HepG2 (cell line): ENCODE data around the gene HS3ST5. TPM values are rescaled to one million over a fixed set of nuclear protein-coding genes. Genes with fewer than 3 reads are reported as not detected.

Experiments
- ATAC-seq: fragments of 200-7000 bp; cut with Tn5 transposase; 3 replicates; pipeline ENCODE4 v1.9.1; 2020; ENCODE audit warnings: mild to moderate bottlenecking, moderate library complexity
- BruUV-seq: library from RNA; stranded (reverse); fragments of 400-500 nt; replicated peaks from 2 replicates; lab custom pipeline; 2021; lab: Mats Ljungman, UMichigan
- CTCF ChIA-PET: fragments of 300-600 bp; formaldehyde crosslinking; extraction: SDS; loops from one replicate; lab custom pipeline; 2021; ENCODE audit warnings: low total read pairs, inconsistent platforms, low intra/inter-chr PET ratio; lab: Yijun Ruan, JAX
- POLR2A ChIA-PET: fragments of 350-600 bp; sonication (Branson Sonifier 250); formaldehyde crosslinking; loops from one replicate; lab custom pipeline; 2020; ENCODE audit warnings: antibody characterized with exemption, inconsistent platforms; lab: Yijun Ruan, JAX
- DNase-seq: peaks from one replicate; pipeline ENCODE4 v3.0.0-alpha.2; 2015; ENCODE audit warnings: low spot score
- FAIRE-seq: peaks from 3 replicates; lab custom pipeline; 2011; peaks lifted over from hg19 to GRCh38; lab: Jason Lieb, UNC
- H2AFZ ChIP-seq: one replicate; pipeline ENCODE4 v1.6.1; 2011; ENCODE audit warnings: low read length, inconsistent platforms
- H3K27ac ChIP-seq: fragments of 300-600 bp; 3 replicates; pipeline ENCODE4 v1.8.0; 2011; ENCODE audit warnings: mixed run types, mild to moderate bottlenecking, mixed read lengths, low read length, inconsistent platforms; ENCODE audit not compliant: insufficient read depth; ENCODE audit errors: extremely low read length
- H3K27me3 ChIP-seq, 2 experiments: fragments of 200-600 bp in 1 of 2; 2 replicates in 1 of 2; 3 replicates in 1 of 2; pipeline versions ENCODE4 v1.6.0 to v1.8.0; 2011; ENCODE audit warnings: low read length in 2 of 2, mild to moderate bottlenecking in 2 of 2, moderate library complexity in 2 of 2, inconsistent platforms in 1 of 2; ENCODE audit not compliant: insufficient read depth in 2 of 2, control insufficient read depth in 1 of 2
- H3K36me3 ChIP-seq, 2 experiments: fragments of 200-600 bp in 1 of 2; replicated peaks in 1 of 2; 2 replicates in 1 of 2; 3 replicates in 1 of 2; pipeline versions ENCODE4 v1.5.1 to v1.8.0; 2011; ENCODE audit warnings: low read length in 2 of 2, inconsistent platforms in 1 of 2; ENCODE audit not compliant: insufficient read depth in 2 of 2, control insufficient read depth in 1 of 2
- H3K4me1 ChIP-seq: 2 replicates; pipeline ENCODE4 v1.5.1; 2012; ENCODE audit warnings: low read length, inconsistent platforms; ENCODE audit not compliant: insufficient read depth
- H3K4me2 ChIP-seq: 2 replicates; pipeline ENCODE4 v1.6.0; 2011; ENCODE audit warnings: low read depth, low read length, inconsistent platforms
- H3K4me3 ChIP-seq, 3 experiments: fragments of 200-600 bp in 1 of 3; sonication (generic), shearing (Covaris generic) in 1 of 3; replicated peaks in 1 of 3; 2 replicates each; pipeline ENCODE4 v1.5.1; 2011 to 2016; ENCODE audit warnings: low read length in 3 of 3, inconsistent platforms in 2 of 3, low read depth in 2 of 3, mild to moderate bottlenecking in 2 of 3, control low read depth in 1 of 3, mixed read lengths in 1 of 3; ENCODE audit not compliant: insufficient read depth in 1 of 3
- H3K79me2 ChIP-seq: one replicate; pipeline ENCODE4 v1.6.1; 2011; ENCODE audit warnings: low read length, inconsistent platforms; ENCODE audit not compliant: insufficient read depth
- H3K9ac ChIP-seq: 2 replicates; pipeline ENCODE4 v1.6.0; 2011; ENCODE audit warnings: mild to moderate bottlenecking, low read depth, low read length, inconsistent platforms; ENCODE audit not compliant: insufficient read depth
- H3K9me3 ChIP-seq: 2 replicates; pipeline ENCODE4 v1.5.1; 2012; ENCODE audit warnings: mild to moderate bottlenecking, low read length
- H4K20me1 ChIP-seq: 2 replicates; pipeline ENCODE4 v1.6.0; 2011; ENCODE audit warnings: inconsistent platforms, mild to moderate bottlenecking, low read length, moderate library complexity; ENCODE audit not compliant: insufficient read depth
- EZH2 ChIP-seq: conservative IDR thresholded peaks from 2 replicates; pipeline ENCODE4 v1.6.1; 2012; ENCODE audit warnings: mild to moderate bottlenecking, low read depth, low read length, moderate library complexity
- LCORL ChIP-seq, 2 experiments: fragments of 450-650 bp in 1 of 2; sonication (generic) in 1 of 2; formaldehyde crosslinking in 1 of 2; IDR thresholded peaks; 2 replicates each; pipeline versions ENCODE4 v1.5.0 to v1.6.1; 2017 to 2020; ENCODE audit warnings: antibody characterized with exemption in 1 of 2, missing genetic modification reagents in 1 of 2
- ZBTB38 ChIP-seq: sonication (generic); formaldehyde crosslinking; IDR thresholded peaks from 2 replicates; pipeline ENCODE4 v1.5.1; 2020; ENCODE audit warnings: mild to moderate bottlenecking, missing genetic modification reagents
- ZNF333 ChIP-seq: sonication (generic); formaldehyde crosslinking; IDR thresholded peaks from 2 replicates; pipeline ENCODE4 v1.4.0; 2020; ENCODE audit warnings: mild to moderate bottlenecking, missing genetic modification reagents, borderline replicate concordance
- ZNF431 ChIP-seq: sonication (generic); formaldehyde crosslinking; IDR thresholded peaks from 2 replicates; pipeline ENCODE4 v1.9.0; 2022; ENCODE audit warnings: missing genetic modification reagents, low read depth, mild to moderate bottlenecking, borderline replicate concordance
- WGBS: methylation state at CpG from one replicate; pipeline ENCODE4 v1.1.6; 2017; ENCODE audit warnings: low lambda C conversion rate; 5-methylcytosine and 5-hydroxymethylcytosine counted together
- in situ Hi-C: cut with HindIII; loops from 2 replicates; pipeline ENCODE4 v1.10.0; 2017; ENCODE audit warnings: low pct_unique_long_range_greater_than_20kb; ENCODE audit not compliant: extremely low pct_ligation_motif_present
- intact Hi-C: fragments of 100-400 bp; cut with micrococcal nuclease; formaldehyde crosslinking; loops from one replicate; pipeline ENCODE4 v1.10.0; 2022; ENCODE audit not compliant: unreplicated experiment
- polyA plus RNA-seq, 8 experiments: library from polyadenylated mRNA; depleted of rRNA in 3 of 8; stranded (reverse) in 7 of 8; unstranded in 1 of 8; fragments of >200 nt; fragmentation: Illumina TruSeq in 4 of 8; extraction: Trizol in 4 of 8; gene quantifications; 2 replicates each; pipeline versions ENCODE4 v1.2.1 to v1.2.3, GENCODE V29; 2011 to 2016; ENCODE audit warnings: low read depth in 4 of 8, missing spikeins in 1 of 8, mixed read lengths in 1 of 8; ENCODE audit not compliant: insufficient read depth in 1 of 8
- total RNA-seq, 5 experiments: library from RNA; depleted of rRNA; stranded (reverse); fragments of >200 nt; fragmentation: Illumina TruSeq; extraction: Trizol; gene quantifications; 2 replicates each; pipeline ENCODE4 v1.2.3, GENCODE V29; 2016; ENCODE audit warnings: low read depth in 1 of 5
- TF ChIP-seq, protein P1 (sequence below), 2 experiments: sonication (generic) in 1 of 2; formaldehyde crosslinking in 1 of 2; IDR thresholded peaks; 2 replicates each; pipeline versions ENCODE4 v1.6.1 to v1.9.0; 2014 to 2022; ENCODE audit warnings: antibody characterized with exemption in 1 of 2, borderline replicate concordance in 1 of 2, inconsistent platforms in 1 of 2, low read depth in 1 of 2, missing genetic modification reagents in 1 of 2
- TF ChIP-seq, protein P2 (sequence below): IDR thresholded peaks from 2 replicates; pipeline ENCODE4 v1.6.1; 2016
- TF ChIP-seq, protein P3 (sequence below): sonication (generic); formaldehyde crosslinking; IDR thresholded peaks from 2 replicates; pipeline ENCODE4 v1.4.0; 2020; ENCODE audit warnings: missing genetic modification reagents

HS3ST5 gene
- total and polyA plus RNA-seq, 2 of the 13 experiments (the other 11 are each of a cell fraction or from before 2014, with no cell fraction given), result 1.1 to 1.6 TPM

DNA sequence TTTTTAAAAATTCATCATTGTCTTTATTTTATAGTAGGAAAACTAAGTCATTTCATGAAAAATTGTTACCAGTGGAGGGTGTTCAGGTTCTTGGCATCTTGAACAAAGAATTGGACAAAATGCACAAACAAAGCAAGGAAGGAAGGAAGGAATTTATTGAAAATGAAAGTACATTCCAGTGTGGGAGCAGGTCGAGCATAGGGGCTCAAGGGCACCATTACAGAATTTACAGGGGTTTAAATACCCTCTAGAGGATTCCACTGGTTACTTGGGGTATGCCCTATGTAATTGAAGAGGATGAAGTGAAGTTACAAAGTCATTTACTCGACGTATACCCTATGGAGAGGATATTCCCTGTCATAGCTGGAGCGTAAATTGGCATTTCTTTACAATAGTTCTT lies 334.5 kb downstream of the HS3ST5 start (continued):
- TF ChIP-seq, protein P1, sequence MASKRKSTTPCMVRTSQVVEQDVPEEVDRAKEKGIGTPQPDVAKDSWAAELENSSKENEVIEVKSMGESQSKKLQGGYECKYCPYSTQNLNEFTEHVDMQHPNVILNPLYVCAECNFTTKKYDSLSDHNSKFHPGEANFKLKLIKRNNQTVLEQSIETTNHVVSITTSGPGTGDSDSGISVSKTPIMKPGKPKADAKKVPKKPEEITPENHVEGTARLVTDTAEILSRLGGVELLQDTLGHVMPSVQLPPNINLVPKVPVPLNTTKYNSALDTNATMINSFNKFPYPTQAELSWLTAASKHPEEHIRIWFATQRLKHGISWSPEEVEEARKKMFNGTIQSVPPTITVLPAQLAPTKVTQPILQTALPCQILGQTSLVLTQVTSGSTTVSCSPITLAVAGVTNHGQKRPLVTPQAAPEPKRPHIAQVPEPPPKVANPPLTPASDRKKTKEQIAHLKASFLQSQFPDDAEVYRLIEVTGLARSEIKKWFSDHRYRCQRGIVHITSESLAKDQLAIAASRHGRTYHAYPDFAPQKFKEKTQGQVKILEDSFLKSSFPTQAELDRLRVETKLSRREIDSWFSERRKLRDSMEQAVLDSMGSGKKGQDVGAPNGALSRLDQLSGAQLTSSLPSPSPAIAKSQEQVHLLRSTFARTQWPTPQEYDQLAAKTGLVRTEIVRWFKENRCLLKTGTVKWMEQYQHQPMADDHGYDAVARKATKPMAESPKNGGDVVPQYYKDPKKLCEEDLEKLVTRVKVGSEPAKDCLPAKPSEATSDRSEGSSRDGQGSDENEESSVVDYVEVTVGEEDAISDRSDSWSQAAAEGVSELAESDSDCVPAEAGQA (IDR thresholded peaks at IDR 0.05; ENCODE audit: low read depth), result no peak
- TF ChIP-seq, protein P1 (CRISPR knock-in tag; IDR thresholded peaks at IDR 0.05; ENCODE audit: borderline replicate concordance), result no peak
- TF ChIP-seq LCORL (IDR thresholded peaks at IDR 0.05) (no peak), LCORL (CRISPR knock-in tag; IDR thresholded peaks at IDR 0.05) (no peak), EZH2 (no peak)

DNA sequence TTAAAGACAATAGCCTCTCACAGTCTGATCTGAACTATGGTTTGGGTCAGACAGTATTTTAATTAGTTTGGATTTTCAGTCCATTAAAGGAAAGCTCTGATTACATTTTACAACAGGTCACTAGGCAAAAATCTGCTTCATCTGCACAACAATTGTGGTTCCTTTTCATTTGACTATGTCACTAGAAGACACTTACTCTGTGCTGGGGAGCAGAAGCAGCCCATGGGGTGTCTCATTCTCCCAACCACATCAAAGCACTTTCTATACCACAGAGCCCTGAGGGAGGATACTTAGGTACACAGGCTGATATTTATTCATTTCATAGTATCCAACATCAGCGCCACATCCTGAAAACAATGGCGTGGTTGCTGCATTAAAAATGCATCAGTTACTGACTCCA lies 335.3 kb downstream of the HS3ST5 start:
- CTCF ChIA-PET, result no interaction called here
- BruUV-seq, result no TSS peak
- WGBS, result 3% methylated on average over 2 of the region's 2 CpGs
- no peak overlapping the region for H3K9ac ChIP-seq
- DNase-seq, result no peak
- H3K4me3 ChIP-seq, result no peak overlapping the region
- no peaks in the 10 kb centered on the region for H3K36me3 ChIP-seq
- no peak for ATAC-seq
- no peaks in the 10 kb centered on the region for H3K9me3 ChIP-seq
- in situ Hi-C loops (no loop called here), intact Hi-C loops (no loop called here)
- TF ChIP-seq, protein P2, sequence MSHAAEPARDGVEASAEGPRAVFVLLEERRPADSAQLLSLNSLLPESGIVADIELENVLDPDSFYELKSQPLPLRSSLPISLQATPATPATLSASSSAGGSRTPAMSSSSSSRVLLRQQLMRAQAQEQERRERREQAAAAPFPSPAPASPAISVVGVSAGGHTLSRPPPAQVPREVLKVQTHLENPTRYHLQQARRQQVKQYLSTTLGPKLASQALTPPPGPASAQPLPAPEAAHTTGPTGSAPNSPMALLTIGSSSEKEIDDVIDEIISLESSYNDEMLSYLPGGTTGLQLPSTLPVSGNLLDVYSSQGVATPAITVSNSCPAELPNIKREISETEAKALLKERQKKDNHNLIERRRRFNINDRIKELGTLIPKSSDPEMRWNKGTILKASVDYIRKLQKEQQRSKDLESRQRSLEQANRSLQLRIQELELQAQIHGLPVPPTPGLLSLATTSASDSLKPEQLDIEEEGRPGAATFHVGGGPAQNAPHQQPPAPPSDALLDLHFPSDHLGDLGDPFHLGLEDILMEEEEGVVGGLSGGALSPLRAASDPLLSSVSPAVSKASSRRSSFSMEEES, result no peak
- TF ChIP-seq ZNF431 (CRISPR knock-in tag) (no peak), ZNF333 (CRISPR knock-in tag) (no peak), ZBTB38 (CRISPR knock-in tag) (no peak)
- TF ChIP-seq, protein P3, sequence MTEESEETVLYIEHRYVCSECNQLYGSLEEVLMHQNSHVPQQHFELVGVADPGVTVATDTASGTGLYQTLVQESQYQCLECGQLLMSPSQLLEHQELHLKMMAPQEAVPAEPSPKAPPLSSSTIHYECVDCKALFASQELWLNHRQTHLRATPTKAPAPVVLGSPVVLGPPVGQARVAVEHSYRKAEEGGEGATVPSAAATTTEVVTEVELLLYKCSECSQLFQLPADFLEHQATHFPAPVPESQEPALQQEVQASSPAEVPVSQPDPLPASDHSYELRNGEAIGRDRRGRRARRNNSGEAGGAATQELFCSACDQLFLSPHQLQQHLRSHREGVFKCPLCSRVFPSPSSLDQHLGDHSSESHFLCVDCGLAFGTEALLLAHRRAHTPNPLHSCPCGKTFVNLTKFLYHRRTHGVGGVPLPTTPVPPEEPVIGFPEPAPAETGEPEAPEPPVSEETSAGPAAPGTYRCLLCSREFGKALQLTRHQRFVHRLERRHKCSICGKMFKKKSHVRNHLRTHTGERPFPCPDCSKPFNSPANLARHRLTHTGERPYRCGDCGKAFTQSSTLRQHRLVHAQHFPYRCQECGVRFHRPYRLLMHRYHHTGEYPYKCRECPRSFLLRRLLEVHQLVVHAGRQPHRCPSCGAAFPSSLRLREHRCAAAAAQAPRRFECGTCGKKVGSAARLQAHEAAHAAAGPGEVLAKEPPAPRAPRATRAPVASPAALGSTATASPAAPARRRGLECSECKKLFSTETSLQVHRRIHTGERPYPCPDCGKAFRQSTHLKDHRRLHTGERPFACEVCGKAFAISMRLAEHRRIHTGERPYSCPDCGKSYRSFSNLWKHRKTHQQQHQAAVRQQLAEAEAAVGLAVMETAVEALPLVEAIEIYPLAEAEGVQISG, result no peak
- peaks cover 0 to 4% of the 10 kb centered on the region in 2 experiments; a peak in 2 of 5 replicates for H3K27me3 ChIP-seq
- H3K27ac ChIP-seq, result no peak overlapping the region
- H3K4me2 ChIP-seq, result no peak overlapping the region
- no peak for FAIRE-seq
- no peak overlapping the region for H2AFZ ChIP-seq
- H3K79me2 ChIP-seq, result no peaks in the 10 kb centered on the region
- H3K4me1 ChIP-seq, result peaks cover 10% of the 10 kb centered on the region
- POLR2A ChIA-PET, result no interaction called here
- no peaks in the 10 kb centered on the region for H4K20me1 ChIP-seq
